HK-2 (cell line): ENCODE data around the gene WNT4.

Experiments
- DNase-seq: peaks from one replicate; pipeline ENCODE4 v3.0.0-alpha.2; 2018; ENCODE audit not compliant: unreplicated experiment

The WNT4 gene

DNA sequence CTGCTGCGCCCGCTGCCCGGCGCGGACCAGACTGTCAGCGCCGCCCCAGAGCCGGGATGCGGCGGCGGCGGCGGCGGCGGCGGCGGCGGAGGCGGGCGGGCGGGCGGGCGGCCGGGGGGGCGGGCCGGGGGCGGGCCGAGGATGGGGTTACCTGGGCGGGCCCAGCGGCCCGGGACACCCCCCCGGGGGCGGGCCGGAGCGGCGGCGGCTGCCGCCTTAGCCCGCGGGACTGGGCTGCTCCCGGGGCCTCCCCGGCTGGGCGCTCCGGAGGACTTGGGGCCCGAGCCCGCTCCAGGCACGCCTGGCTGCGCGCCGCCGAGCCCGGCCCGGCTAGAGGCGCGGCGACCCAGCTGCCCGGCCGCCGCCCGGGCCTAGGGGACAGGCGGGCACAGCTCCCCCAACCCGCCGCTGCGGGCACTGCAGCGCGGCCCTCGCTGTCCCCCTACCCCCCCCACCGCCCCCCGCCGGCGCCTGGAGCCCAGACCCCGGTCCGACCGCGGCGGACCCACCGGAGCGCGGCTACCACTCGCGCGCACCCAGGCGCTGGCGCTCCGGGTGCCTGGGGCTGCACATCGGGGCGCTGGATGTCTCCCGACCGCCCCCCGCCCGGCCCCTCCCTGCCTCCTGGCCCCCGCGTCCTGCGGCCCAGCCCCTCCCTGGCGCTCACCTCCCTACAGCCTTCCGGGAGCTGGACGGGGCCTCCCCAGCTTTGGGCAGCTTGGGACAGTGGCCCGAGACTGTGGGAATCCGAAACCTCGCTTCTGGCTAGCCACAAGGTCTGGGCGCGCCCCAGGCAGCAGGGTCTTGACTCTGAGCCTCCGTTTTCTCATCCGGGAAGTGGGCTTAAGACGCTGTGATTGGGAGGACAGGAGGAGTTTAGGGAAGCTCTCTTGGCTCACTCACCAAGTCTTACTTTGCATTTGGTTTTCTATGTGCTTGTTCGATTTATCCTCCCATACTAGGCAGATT lies at the start of gene WNT4:
WNT4 (minus strand) TSS at position 33 of the 969 bp plus-strand sequence. CDS start 175 bp downstream, outside the sequence.
- peak; percentile 43 for DNase-seq

DNA sequence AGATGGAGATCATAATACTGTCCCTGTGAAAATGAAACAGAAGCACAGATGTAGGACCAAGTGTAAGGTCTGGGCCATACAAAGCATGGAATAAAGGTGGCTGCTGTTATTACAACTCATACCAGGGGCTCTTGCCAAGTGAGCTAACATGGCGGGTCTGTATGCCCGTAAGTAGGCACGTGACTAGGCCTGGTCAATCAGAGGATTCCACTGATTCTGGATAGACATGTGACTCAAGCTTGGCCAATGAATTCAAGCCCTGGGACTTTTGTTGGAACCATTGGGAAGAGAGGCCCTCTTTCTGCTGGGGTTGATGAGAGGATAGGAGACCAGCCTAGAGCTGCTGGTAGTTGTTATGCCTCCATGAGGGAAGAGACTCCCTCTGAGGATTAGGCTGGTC lies 47.8 kb upstream of the WNT4 start:
- no peak for DNase-seq

DNA sequence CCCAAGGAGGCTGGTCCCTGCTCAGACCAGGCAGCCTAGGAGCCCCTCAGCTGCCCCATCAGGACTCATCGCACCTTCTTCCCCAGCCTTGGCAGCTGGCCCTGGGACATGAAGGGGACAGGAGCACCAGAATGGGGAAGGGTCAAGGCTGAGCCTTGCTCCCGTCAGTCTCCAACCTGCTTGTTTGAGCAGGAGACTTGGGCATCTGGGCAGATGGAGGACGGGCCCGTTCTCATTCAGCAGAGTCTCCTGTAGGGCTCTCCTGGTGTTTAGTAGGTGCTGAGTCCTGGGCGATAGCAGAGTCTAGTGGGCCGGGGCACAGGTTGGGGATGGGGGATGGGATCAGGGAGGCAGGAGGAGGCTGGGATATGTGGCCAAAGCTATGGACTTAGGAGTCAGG lies 47.4 kb upstream of the WNT4 start:
- DNase-seq, result no peak

DNA sequence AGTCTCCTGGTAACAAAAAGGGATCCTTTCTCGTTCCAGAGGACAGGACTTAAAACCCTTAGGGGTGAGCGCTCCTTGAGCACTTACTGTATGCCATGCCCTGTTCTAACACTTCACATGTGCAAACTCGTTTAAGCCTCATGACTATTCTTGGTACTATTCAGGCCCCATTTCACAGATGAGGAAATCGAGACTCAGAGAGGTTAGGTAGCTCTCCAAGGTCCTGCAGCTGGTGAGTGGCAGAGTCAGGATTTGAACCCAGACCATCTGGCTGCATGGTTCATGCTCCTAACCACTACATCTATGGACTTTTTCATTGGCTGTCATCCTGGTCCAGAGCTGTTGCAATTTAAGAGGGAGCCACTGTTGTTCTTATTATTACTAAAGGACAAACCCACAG lies 46.7 kb upstream of the WNT4 start:
- no peak for DNase-seq

DNA sequence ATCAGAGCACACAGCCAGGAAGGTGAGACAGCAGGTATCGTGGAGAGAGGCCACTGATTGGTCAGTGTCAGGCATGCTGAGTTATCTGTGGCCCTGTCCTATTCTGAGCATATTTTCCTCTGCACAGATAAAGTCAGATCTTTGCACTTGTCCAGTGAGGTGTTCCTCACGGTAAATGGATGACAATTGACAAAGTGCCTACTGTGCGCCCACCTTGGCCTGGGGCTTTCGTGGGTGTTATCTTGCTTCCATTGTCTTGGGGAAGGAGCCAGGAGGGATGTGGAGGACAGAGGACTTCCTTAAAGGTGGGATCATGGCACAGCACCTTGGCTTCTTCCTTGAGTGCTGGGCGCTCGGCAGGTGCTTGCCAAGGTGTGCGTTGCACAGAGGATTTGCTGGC lies 46.0 kb upstream of the WNT4 start:
- no peak for DNase-seq

DNA sequence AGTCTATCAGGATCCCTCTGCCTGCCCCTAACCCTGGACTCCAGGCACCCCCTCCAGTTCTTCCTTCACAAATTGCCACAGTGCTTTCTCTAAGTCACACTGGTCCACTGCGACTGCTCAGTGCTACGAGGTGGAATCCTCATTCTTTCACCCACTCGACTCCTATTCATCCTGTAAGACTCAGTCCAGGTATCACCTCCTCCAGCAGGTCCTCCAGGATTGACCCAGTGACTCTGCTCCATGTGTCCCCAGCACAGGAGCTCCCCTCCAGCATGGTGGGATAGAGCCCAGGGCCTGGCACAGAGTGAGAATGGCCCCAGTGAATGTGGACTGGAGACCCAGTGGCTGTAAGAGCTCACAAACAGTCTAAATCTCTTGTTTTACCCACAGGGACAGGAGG lies 45.5 kb upstream of the WNT4 start:
- DNase-seq, result no peak

DNA sequence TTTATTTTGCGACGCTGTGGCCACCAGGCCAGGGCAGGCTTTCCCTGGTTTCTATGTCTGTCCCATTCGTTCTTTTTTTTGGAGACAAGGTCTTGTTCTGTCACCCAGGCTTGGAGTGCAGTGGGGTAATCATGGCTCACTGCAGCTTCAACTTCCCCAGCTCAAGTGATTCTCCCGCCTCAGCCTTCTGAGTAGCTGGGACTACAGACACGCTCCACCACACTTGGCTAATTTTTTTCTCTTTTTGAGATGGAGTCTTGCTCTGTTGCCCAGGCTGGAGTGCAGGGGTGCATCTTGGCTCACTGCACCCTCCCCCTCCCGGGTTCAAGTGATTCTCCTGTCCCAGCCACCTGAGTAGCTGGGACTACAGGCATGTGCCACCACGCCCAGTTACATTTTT lies 43.4 kb upstream of the WNT4 start:
- no peak for DNase-seq

DNA sequence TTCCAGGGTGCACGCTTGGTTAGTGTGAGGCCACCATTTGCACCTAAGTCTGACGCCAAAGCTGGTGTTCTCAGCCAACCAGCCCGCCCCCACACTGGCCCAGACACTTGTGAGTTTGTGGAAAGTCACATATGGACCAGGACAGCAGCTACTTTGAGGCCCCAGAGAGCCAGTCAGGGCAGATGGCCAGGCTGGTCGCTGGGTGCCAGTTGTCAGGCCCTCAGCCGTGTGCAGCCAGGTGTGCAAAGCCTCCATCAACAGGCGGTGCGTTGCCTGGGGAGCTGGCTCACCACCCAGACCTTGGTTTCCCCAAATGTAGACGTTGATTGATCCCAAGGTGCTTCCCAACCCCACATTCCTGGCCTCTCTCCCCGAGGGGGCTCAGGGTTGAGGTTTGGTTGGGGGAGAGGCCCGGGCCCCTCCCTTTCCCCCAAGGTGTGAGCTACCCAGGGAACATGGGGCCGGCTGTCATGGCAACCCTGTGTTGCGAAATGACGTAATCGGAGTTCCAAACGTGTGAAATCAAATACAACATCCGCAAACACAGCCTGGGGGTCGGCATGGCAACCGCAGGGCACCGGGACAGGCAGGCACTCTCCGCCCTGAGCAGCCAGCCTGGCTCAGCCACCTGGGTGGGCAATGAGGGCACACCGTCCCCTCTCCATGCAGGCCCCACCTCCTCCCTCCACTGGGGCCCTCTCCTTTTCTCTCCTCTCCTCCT lies 42.2 kb upstream of the WNT4 start:
- no peak for DNase-seq

DNA sequence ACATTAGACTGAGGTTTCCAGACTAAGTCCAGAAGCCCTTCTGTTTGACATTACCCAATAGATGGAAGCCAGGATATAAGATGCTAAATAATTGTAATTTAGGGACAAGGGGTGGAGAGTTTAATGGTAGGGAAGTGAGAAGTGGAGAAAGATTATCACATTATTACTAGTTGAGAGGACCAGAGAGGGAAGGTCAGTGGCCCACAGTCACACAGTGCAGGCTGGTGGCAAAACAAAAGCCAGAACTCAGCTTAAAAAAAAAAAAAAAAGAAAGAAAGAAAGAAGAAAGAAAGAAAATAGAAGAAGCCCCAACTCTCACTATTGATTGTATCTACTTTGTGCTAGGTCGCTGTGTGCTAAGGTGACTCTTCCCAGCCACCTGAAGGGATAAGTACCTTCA lies 41.6 kb upstream of the WNT4 start:
- DNase-seq, result no peak

DNA sequence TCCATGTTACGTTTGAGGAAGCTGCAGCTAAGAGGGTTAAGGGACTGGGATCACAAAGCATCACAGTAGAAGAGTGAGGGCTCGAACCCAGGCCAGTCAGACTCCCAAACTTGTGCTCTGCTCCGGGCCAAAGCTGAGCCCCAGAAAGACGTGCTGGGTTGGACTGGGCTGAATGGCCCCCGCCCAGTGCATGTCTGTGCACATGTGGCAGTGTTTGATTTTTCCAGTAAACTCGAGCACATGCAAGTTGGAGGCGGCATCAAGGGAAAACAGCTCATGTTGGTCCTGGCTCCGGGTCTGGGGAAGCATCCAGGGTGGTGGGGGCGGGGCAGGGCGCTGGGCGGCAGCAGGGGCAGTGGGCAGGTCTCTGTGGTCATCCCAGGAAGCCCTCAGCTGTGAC lies 39.8 kb upstream of the WNT4 start:
- DNase-seq, result no peak

DNA sequence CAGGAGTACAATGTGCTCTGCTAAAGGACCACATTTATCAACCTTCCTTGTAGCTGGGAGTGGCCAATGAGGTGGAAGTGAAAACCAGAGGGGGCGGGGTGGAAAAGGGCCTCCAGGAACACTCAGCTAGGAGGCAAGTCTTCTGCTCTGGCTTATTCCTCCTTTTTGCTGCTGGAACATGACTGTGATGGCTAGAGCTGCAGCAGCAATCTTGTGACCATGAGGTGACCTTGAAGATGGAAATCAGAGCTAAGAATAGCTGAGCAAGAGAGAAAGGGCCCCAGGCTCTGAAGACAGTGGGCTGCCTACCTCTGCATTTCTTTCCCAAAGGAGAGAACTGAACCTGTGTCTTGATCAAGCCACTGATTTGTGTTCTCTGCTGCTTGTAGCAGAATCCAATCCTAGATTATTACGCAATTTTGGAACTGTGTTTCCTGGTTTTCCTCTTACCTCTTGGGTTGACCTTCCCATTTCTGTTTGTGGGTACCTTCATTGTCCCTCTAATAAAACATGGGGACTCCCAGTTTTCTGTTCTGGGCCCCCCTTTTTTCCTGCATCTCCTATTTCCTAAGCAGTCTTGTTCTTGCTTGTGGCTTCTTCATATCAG lies 36.4 kb upstream of the WNT4 start:
- no peak for DNase-seq

DNA sequence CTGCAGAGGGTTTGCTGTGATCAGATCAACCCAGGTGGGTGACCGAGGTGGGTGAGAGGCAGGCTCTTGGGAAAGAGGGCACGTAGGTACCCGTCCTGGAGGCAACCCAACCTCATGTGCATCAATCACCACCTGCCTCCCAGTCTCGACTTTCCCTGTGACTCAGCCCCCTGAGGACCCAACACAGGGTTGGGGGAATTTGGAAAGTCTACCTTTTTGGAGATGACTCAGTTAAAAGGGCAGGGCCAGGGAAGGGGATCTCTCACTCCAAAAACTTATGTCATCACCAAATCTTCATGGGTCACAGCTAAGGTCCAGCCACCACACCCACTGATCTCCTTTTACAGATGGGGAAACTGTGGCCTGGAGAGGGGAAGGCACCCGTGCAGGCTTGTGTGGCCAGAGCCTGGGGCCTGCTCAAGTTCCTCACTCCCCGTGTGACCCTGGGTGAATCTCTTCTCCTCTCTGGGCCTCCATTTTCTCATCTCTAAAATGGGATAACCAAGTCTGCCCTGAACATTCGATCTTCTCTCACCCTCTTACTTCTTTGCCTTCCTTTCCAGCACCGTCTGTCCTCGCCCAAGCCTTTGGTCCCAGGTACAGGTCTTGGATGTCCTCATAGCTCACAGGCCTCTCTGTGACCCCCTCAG lies 34.6 kb upstream of the WNT4 start:
- no peak for DNase-seq

DNA sequence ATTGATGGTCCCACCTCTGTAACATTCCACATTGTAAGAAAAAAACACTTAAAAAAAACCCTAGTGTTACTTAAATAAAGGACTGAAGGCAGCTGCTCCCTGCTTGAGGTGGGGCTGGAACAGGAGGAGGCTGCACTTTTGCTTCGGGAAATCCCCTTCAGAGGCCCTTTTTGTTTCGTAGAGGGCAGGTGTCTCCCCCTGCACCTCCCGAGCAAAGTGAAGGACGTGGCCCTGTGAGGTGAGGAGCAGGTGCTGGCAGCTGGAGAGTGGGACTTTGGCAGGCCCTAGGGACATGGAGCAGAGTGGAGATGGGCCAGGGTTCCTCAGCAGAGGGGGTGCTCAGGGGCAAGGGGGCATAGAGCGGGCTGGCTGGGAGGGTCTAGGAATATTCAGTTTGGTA lies 33.4 kb upstream of the WNT4 start:
- DNase-seq, result no peak

DNA sequence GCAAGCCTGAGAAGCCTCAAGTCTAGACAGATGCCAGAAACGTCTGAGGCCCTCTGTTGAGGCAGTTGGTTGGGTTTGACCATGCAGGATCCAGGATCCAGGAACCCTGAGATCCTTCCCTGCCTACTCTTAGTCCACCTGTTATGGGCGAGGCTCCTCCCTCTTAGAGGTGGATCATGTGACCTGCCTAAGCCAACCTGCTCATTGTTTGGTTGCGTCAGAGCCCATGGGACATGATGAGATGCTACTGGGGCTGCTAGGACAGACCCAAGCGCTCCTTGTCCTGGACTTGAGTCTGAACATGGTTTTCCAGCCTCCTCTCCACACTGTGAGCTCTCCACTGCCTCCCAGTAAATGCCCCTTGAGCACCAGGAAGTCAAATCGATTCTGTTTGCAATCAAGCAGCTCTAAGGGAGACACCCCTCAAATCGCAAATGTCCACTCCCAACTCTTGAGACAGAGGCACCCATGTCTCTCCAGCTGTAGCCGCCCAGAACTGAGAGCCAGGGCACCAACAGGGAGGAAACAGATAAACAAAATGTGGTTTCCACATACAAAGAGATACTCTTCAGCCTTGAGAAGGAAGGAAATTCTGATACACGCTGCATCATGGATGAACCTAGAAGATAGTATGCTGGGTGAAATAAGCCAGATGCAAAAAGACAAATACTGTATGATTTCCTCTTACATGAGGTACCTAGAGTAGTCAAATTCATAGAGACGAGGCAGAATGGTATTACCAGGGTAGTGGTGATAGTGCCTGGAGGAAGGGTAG lies 31.7 kb upstream of the WNT4 start:
- DNase-seq, result no peak

DNA sequence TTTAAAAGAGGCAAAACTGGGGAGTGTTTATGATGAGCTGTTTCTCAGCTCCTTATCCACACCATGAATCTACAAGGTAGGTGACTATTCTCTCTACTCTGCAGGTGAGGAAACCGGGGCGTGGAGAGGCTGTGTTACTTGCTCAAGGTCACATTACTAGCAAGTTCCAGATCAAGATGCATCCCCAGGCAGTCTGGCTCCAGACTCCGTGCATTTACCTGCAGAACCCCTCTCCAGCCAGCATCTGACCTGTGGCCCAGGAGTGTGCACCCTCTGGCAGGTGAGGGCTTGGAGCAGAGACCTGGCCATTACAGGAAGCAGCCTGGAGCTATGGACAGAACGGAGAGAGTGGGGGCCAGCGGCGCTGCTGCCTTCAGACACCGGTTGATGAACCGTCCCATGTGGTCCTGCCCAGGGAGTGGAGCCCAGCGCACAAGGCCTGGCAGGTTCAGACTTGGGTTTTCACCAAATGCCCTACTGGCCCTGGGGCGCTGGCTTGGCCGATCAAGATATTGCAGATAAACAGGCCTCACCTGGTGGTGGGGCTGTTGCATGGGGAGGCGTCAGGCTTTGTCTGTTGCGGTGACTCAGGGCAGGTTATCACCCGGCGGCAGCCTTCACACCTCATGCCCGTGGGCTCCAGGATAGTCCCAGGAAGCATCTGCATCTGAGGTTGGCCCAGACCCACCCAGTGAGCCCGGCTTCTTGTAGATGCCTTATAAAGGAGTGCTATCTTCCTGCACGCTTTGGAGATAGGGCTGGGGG lies 29.2 kb upstream of the WNT4 start:
- no peak for DNase-seq

DNA sequence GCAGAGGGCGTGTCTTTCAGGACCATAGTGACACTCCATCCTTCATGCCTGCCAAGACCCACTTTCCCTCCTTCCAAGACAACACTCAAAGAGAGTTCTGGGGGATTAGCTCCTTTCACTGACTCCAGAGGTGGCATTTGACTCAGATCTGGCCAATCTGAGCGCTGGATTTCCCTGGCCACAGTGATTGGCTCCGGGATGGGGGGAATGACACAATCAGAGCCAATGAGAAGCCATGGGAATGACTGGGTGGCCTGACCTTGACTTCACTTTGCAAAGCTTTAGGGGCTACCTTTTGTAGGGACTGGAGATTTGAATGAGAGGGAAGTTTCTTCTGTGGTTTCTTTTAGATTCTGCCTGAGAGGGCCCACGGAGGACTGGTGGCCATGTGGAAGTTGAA lies 26.9 kb upstream of the WNT4 start:
- DNase-seq, result no peak

DNA sequence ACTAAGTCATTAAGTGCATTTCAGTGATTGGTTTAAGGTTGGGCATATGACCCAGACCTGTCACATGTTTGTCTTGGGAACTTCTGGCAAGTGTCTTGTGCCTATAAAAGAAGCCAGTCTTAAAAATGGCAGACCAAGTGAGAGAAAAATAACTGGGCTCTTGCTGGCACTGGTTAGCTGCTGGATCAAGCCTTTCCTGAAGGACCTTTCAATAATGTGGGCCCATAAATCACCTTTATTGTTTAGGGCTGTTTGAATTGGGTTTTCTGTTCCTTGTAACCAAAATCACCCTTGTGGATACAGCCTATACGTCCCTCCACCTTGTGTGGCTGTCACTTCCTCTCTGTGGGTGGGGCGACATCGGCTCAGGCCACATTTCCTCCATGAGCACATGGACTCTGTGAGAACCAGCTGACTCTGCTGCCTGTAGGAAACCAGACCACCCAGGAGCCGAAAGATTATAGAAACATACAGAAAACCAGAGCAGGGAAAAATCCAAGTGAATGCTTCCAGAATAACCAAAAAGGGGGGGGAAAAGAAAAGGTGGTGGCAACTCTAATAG lies 25.6 kb upstream of the WNT4 start:
- DNase-seq, result no peak

DNA sequence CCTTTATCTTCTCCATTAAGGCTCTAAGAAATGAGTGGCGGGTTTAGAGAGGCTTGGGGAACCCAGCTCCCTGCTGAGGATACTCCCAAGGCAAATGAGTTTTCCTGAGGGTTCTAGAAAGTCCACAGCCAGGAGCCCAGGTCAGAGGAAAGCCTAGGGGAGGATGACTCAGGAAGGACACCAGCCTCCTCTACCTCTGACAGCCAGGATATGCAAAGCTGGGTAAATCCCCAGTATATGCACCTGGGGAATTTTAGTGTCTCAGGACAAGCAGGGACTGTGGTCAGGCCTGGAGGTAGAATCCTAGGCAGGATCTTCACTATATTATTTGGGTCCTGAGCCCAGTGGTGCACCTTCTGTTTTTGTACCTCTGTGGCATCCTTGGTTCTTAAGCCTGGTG lies 23.5 kb upstream of the WNT4 start:
- DNase-seq, result no peak

DNA sequence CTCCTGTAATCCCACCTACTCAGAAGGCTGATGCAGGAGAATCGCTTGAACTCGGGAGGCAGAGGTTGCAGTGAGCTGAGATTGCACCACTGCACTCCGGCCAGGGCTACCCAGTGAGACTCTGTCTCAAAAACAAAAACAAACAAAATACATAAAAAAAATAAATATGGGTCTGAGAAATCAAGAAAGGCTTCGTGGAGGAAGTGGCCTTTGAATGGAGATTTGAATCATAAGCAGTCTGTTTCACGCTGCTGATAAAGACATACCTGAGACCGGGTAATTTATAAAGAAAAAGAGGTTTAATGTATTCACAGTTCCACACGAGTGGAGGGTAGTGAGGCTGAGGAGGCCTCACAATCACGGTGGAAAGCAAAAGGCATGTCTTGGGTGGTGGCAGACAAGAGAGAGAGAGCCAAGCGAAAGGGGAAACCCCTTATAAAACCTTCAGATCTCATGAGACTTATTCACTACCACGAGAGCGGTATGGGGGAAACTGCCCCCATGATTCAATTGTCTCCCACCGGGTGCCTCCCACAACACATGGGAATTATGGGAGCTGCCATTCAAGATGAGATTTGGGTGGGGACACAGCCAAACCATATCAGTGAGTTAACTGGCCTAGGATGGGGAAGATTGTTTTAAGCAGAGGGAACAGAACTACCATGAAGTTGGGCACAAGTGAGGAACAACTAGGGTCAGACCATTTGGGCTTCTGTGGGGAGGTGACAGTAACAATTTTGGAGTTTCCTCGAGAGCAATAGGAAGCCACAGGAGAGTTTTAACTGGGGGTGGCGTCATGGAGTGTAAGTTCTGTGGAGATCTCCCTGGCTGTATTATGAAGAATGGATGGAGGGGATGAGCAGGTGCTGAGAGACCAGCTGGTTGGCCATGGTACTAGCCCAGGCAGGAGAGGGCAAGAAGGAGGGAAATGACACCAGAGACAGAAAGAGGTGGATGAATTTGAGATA lies 22.2 kb upstream of the WNT4 start:
- DNase-seq, result no peak
